NCI-H146 treated with DMSO at 0.1 percent for 48 hours (cell line): ENCODE data around the gene BCAN.

Experiments
- DNase-seq: peaks from one replicate; lab custom pipeline; 2025; ENCODE audit not compliant: unreplicated experiment; lab: John Stamatoyannopoulos, UW

Gene BCAN

DNA sequence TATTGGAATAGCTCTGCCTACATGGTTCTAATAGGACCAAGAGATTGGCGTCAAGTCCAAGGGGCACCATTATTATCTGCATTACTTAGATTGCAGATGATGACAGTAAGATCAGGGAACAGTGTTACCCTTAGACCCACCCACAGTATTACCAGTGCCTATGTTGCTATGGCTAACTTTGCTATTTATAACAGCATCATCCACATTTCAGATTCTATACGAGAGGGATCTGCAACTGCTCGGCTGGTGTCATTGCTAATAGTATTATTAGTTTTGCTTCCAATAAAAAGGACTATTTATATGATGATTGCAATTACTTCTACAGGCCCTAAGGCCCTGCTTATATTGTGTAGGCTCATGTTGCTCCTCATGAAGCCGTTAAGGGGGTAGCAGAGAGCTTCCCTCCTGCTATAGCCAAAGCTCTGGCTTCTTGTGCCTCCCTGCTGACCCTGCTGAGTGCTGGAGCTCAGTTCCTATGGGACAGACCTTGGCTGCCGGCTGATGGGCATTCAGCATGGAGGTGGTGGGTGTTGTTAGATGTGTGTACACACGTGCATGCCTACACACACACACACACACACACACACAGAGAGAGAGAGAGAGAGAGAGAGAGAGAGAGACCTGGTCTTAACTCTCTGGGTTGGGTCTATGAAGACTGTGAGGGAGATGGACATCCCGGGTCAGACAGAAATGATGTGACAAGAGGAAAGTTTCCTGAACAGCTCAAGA lies 1.3 kb downstream of the BCAN start:
- DNase-seq, result no peak

DNA sequence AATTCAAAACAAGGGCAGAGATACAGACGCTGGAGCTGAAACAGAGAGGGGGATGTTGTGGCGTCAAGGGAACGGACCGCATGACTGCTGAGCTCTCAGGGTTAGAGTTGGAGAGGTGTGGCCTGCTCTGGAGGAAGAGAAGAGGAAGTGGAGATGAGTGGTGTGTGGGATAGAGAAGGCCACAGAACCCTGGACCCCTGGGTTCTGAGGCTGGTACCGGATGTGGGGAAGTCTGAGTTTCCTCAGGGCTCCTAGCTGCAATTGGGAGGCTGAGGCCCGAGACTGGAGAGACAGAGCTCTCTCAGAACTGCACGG lies 1.8 kb downstream of the BCAN start:
- no peak for DNase-seq

- DNase-seq, result no peak
These were observed 2.2 kb downstream of the BCAN start for GRCh38 chr1:156644146-156644545.

DNA sequence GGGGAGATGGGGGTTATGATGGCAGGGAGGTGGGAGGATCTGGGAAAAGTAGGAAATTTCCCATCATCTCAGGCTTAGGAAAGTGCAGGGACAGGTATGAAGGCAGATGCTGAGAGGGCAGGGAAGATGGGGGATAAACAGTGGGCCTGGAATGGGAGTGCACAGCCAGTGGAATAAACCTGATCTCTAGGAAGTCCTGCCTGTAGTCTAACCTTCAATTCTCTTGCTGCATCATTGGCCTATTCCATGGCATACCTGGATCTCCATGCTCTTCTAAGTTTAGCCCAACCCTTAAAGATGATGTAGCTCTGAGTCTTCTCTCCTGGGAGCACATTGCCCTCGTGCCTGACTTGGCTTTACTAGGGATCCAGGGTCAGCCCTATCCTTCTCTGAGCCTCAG lies 2.7 kb downstream of the BCAN start:
- no peak for DNase-seq

DNA sequence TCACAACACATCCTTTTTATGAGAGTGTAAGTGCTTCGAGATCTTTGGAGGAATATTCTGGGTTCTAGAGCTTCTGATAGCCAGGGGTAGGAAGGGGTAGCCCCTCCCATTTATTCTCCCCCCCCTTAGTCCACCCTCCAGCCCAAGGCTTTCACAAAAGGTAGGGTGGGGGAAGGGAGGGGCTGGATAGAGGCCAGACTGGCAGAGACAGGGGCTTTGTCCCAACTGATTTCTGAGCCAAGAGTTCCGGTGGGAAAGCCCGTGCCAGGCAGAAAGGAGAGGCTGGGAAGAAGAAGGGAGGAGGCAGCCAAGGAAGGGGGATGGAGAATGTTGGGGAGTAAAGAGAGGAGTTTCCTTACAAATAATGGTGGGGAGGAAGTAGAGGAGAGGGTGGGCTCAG lies 3.1 kb downstream of the BCAN start:
- DNase-seq, result no peak

DNA sequence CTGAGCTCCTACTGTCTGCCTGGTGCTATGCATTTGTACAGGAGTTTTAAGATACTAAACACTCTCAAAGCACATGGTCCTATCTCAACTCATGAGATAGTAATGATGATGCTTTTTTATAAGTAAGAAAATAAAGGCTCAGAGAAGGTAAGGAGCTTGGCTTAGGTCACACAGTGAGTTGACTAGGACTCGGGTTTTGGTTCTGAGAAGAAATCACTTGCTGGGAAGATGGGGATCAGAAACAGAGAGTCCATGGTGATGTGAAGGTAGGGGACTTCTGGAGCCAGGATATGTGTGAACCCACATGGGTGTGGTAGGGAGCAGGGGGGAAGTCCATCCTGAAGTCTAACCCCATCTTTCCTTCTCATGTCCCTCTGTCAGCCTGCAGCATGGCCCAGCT lies 3.7 kb downstream of the BCAN start:
- DNase-seq, result no peak

DNA sequence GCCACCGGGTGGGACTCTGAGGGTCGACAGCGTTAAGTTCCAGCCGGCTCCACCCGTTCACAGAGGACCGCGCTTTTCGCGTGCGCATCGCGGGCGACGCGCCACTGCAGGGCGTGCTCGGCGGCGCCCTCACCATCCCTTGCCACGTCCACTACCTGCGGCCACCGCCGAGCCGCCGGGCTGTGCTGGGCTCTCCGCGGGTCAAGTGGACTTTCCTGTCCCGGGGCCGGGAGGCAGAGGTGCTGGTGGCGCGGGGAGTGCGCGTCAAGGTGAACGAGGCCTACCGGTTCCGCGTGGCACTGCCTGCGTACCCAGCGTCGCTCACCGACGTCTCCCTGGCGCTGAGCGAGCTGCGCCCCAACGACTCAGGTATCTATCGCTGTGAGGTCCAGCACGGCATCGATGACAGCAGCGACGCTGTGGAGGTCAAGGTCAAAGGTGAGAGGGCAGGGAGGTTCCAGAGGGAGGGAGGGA lies 4.9 kb downstream of the BCAN start:
- DNase-seq, result no peak

DNA sequence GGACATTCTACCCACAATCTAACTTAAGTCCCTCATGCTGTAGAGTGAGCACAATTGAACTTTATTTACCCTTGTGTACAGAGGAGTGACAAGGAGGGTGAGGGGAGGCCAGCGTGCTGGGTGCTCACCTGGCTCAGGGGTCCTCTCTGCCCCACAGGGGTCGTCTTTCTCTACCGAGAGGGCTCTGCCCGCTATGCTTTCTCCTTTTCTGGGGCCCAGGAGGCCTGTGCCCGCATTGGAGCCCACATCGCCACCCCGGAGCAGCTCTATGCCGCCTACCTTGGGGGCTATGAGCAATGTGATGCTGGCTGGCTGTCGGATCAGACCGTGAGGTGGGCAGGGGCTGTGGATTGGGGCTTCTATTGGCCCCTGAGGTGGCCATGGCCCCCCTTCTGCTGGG lies 5.4 kb downstream of the BCAN start:
- DNase-seq, result no peak

- DNase-seq, result no peak
These were observed 6.6 kb downstream of the BCAN start for GRCh38 chr1:156648496-156648895.

DNA sequence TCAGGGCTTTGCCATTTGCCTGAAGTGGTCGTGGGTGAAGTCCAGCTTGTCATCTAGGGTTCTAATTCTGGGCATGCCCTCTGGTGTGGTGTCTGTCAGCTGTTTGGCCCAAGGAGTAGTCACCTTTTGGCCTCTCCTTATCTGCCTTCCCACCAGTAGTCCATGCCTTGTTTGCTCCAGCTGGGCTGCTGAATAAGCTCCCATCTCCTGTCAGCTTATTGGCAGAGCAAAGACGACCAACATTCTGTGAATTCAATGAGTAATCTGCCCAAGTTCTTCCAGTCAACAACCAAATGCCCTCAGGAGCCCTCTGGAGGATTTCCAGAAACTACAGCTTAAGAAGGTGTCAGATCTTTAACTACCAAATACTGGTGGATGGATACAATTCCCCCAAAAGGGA lies 7.0 kb downstream of the BCAN start:
- peak; percentile 13 for DNase-seq

GRCh38 chr1:156652131-156652991 lies 10.4 kb downstream of the BCAN start:
- DNase-seq, result no peak

DNA sequence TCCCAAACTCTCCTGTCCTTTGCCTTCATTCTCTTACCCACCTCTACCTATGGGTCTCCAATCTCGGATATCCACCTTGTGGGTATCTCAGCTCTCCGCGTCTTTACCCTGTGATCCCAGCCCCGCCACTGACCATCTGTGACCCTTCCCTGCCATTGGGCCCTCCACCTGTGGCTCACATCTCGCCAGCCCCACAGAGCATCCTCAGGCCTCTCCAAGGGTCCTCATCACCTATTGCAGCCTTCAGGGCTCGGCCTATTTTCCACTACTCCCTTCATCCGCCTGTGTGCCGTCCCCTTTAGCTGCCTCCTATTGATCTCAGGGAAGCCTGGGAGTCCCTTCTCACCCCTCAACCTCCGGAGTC lies 11.1 kb downstream of the BCAN start:
- no peak for DNase-seq

DNA sequence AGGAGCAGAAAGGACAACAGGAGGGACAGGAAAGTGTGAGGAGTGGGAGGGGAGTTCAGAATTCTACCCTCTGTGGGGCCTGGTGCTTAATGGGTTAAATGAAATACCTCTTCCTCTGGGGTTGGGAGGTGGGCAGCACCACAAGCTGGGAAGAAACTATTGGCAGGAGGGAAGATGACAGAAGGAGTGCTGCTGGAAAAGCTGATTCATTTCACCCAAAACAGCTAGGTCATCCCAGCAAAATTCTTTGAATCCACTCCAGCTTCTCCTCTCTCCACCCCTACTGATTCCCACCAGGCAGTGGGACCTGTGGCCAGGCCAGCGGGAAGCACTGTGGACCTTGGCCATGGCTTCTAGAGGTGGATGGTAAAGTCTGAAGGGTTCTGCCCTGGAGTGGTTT lies 12.8 kb downstream of the BCAN start:
- DNase-seq, result no peak

- no peak for DNase-seq
These were observed 13.4 kb downstream of the BCAN start for GRCh38 chr1:156655151-156655903.

GRCh38 chr1:156655904-156656516 lies 14.1 kb downstream of the BCAN start:
- DNase-seq, result no peak

GRCh38 chr1:156656806-156657740 lies 15.2 kb downstream of the BCAN start:
- DNase-seq, result peak; percentile 19

DNA sequence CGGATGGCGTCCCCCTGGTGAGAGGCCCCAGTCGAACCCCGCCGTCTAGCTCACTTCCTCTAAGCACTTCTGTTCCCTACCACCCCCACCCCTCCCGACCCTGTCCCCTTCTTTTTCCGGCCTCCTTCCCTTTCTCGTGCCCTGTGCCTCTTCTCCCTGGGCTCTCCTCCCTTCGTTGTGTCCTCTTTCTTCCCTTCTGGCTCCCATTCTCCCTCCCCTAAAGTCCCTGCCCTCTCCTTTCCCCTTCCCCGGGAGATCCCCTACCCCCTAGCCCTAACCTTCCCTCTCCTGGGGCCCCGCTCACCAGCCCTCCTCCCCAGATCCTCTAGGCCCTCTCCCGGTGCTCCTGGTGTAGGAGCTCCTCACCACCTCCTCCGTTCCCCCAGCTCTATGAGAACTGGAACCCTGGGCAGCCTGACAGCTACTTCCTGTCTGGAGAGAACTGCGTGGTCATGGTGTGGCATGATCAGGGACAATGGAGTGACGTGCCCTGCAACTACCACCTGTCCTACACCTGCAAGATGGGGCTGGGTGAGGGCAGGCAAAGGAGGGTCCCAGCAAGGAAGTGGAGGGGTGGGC lies 15.9 kb downstream of the BCAN start:
- no peak for DNase-seq

GRCh38 chr1:156658496-156658895 lies 16.6 kb downstream of the BCAN start:
- no peak for DNase-seq

DNA sequence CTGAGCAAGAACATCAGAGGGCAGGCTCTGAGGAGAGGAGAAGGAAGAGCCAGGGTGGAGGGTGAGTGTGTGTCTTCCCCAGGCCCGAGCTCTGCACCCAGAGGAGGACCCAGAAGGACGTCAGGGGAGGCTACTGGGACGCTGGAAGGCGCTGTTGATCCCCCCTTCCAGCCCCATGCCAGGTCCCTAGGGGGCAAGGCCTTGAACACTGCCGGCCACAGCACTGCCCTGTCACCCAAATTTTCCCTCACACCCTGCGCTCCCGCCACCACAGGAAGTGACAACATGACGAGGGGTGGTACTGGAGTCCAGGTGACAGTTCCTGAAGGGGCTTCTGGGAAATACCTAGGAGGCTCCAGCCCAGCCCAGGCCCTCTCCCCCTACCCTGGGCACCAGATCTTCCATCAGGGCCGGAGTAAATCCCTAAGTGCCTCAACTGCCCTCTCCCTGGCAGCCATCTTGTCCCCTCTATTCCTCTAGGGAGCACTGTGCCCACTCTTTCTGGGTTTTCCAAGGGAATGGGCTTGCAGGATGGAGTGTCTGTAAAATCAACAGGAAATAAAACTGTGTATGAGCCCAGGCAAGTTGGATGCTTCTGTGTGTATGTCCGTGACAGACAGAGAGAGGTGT lies 17.1 kb downstream of the BCAN start:
- DNase-seq, result no peak

DNA sequence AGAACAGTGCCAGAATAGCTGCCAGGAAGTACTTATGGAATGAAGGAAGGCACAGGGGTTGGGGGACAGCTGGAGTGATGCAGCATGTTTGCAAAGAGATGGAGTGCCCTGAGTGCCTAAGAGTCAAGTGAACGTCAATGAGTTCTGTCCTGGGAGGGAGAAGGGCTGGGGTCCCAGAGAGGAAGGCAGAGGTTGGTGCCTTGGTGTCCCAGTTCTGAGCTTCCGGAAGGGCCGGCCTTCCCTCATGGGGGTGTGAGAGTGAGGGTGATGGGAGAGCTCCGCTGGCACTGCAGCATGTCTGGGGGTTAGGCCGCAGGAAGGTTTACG lies 17.7 kb downstream of the BCAN start:
- no peak for DNase-seq
